ENCODE data around the gene GNA12. TPM values are rescaled to one million over a fixed set of nuclear protein-coding genes. Genes with fewer than 3 reads are reported as not detected.

The GNA12 gene
- total RNA-seq, 1 donor from 2014 or later, result 29.5 TPM

GRCh38 chr7:2862831-2863361, 18.8 kb upstream of the GNA12 start:
- no peaks in the 10 kb centered on the region for H3K36me3 ChIP-seq
- intact Hi-C loops (cut with DNase I), result no loop called here
- no peak for DNase-seq (ENCODE audit: extremely low spot score in 2 of 2)
- TF ChIP-seq POLR2AphosphoS5 (IDR thresholded peaks at IDR 0.05; ENCODE audit: insufficient read depth in 1 of 2, low read depth in 1 of 2) (no peak), POLR2A (IDR thresholded peaks at IDR 0.05) (no peak)
- TF ChIP-seq, protein P1, sequence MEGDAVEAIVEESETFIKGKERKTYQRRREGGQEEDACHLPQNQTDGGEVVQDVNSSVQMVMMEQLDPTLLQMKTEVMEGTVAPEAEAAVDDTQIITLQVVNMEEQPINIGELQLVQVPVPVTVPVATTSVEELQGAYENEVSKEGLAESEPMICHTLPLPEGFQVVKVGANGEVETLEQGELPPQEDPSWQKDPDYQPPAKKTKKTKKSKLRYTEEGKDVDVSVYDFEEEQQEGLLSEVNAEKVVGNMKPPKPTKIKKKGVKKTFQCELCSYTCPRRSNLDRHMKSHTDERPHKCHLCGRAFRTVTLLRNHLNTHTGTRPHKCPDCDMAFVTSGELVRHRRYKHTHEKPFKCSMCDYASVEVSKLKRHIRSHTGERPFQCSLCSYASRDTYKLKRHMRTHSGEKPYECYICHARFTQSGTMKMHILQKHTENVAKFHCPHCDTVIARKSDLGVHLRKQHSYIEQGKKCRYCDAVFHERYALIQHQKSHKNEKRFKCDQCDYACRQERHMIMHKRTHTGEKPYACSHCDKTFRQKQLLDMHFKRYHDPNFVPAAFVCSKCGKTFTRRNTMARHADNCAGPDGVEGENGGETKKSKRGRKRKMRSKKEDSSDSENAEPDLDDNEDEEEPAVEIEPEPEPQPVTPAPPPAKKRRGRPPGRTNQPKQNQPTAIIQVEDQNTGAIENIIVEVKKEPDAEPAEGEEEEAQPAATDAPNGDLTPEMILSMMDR (IDR thresholded peaks at IDR 0.05), result no peak
- peaks cover 24% of the 10 kb centered on the region for H3K4me1 ChIP-seq
- H3K27ac ChIP-seq, result peak overlapping the region; percentile 90
- H3K27me3 ChIP-seq, result no peaks in the 10 kb centered on the region
- no peaks in the 10 kb centered on the region for H3K9me3 ChIP-seq
- H3K4me3 ChIP-seq, result peak overlapping the region; percentile 5 to 24

DNA sequence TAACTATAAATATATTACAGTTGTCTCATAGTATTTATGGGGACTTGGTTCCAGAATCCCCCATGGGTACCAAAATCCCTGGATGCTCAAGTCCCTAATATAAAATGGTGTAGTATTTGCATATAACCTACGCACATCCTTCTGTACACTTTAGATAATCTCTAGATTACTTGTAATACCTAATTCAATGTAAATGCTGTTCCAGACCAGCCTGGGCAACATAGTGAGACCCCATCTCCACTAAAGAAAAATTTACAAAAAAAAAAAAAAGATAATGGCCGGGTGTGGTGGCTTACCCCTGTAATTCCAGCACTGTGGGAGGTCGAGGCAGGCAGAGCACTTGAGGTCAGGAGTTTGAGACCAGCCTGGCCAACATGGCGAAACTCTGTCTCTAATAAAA, 17.4 kb upstream of the GNA12 start:
- no peak for DNase-seq (ENCODE audit: extremely low spot score in 2 of 2)
- Histone ChIP-seq H3K4me3 (no peak overlapping the region), H3K36me3 (no peaks in the 10 kb centered on the region), H3K9me3 (no peaks in the 10 kb centered on the region), H3K27me3 (no peaks in the 10 kb centered on the region), H3K4me1 (peaks cover 24% of the 10 kb centered on the region), H3K27ac (no peak overlapping the region)
- no peak for TF ChIP-seq POLR2A (IDR thresholded peaks at IDR 0.05)
- TF ChIP-seq POLR2AphosphoS5 (IDR thresholded peaks at IDR 0.05; ENCODE audit: insufficient read depth in 1 of 2, low read depth in 1 of 2), result no peak
- TF ChIP-seq, protein P1 (IDR thresholded peaks at IDR 0.05), result no peak
- intact Hi-C loops (cut with DNase I), result no loop called here

DNA sequence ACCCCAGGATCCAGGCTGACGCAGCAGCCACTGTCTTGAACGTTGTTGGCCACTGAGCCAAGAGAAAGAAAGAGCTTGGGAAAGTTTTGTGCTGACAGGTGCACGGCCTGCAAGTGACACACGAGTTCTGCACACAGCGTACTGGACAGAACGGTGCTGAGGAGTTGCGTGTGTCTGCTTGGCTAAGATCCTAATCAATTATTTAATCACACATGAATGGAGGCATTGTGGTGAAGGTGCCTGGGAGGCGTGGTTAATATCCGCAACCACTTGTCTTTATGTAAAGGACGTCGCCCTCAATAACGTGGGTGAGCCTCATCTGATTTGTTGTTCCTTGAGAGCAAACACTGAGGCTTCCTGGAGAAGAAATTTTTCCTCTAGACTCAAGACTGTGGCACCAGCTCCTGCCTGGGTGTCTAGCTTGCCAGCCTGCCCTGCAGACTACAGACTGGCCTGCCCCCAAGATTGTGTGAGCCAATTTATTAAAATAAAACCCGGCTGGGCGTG, 16.6 kb upstream of the GNA12 start:
- intact Hi-C loops (cut with DNase I), result no loop called here
- Histone ChIP-seq H3K27ac (no peak overlapping the region), H3K4me1 (peaks cover 24% of the 10 kb centered on the region), H3K4me3 (no peak overlapping the region), H3K36me3 (no peaks in the 10 kb centered on the region), H3K27me3 (no peaks in the 10 kb centered on the region), H3K9me3 (no peaks in the 10 kb centered on the region)
- DNase-seq (ENCODE audit: extremely low spot score in 2 of 2), result no peak
- TF ChIP-seq POLR2AphosphoS5 (IDR thresholded peaks at IDR 0.05; ENCODE audit: insufficient read depth in 1 of 2, low read depth in 1 of 2), result no peak
- TF ChIP-seq, protein P1 (IDR thresholded peaks at IDR 0.05), result no peak

- intact Hi-C loops (cut with DNase I), result no loop called here
- TF ChIP-seq POLR2A (IDR thresholded peaks at IDR 0.05) (no peak), POLR2AphosphoS5 (IDR thresholded peaks at IDR 0.05; ENCODE audit: insufficient read depth in 1 of 2, low read depth in 1 of 2) (no peak)
- TF ChIP-seq, protein P1 (IDR thresholded peaks at IDR 0.05), result no peak
- Histone ChIP-seq H3K4me1 (peaks cover 24% of the 10 kb centered on the region), H3K27me3 (no peaks in the 10 kb centered on the region), H3K4me3 (no peak overlapping the region), H3K27ac (no peak overlapping the region), H3K9me3 (no peaks in the 10 kb centered on the region), H3K36me3 (no peaks in the 10 kb centered on the region)
- DNase-seq (ENCODE audit: extremely low spot score in 2 of 2), result no peak
These were observed 15.8 kb upstream of the GNA12 start for GRCh38 chr7:2859952-2860351.

GRCh38 chr7:2858621-2859020, 14.5 kb upstream of the GNA12 start:
- no peaks in the 10 kb centered on the region for H3K36me3 ChIP-seq
- no peaks in the 10 kb centered on the region for H3K27me3 ChIP-seq
- TF ChIP-seq POLR2A (IDR thresholded peaks at IDR 0.05) (no peak), POLR2AphosphoS5 (IDR thresholded peaks at IDR 0.05; ENCODE audit: insufficient read depth in 1 of 2, low read depth in 1 of 2) (no peak)
- TF ChIP-seq, protein P1 (IDR thresholded peaks at IDR 0.05), result no peak
- no peak overlapping the region for H3K4me3 ChIP-seq
- intact Hi-C loops (cut with DNase I), result no loop called here
- no peak for DNase-seq (ENCODE audit: extremely low spot score in 2 of 2)
- H3K27ac ChIP-seq, result no peak overlapping the region
- peaks cover 13% of the 10 kb centered on the region for H3K4me1 ChIP-seq
- no peaks in the 10 kb centered on the region for H3K9me3 ChIP-seq

Data from vagina (tissue), 2 donors.